A549 (cell line): Measurements from ENCODE around the gene FGFR3. TPM values are rescaled to one million over a fixed set of nuclear protein-coding genes. Genes with fewer than 3 reads are reported as not detected.

Experiments
- ATAC-seq, 2 experiments: fragments of 200-7000 bp in 1 of 2; fragments of >200 bp in 1 of 2; cut with Nextera tagmentation in 1 of 2; cut with Tn5 transposase in 1 of 2; 3 replicates each; pipeline versions ENCODE4 v1.8.0 to v1.9.1; 2018 to 2020; ENCODE audit warnings: mild to moderate bottlenecking in 1 of 2, moderate library complexity in 1 of 2
- CTCF ChIA-PET: fragments of 300-600 bp; sonication (Branson Sonifier 250); formaldehyde crosslinking; extraction: SDS; loops from one replicate; lab custom pipeline; 2021; ENCODE audit warnings: antibody characterized with exemption, inconsistent platforms; lab: Yijun Ruan, JAX
- POLR2A ChIA-PET: fragments of 350-600 bp; formaldehyde crosslinking; extraction: SDS; loops from one replicate; lab custom pipeline; 2021; ENCODE audit warnings: antibody characterized with exemption, inconsistent platforms; lab: Yijun Ruan, JAX
- DNase-seq, 2 experiments: peaks; one replicate each; pipeline versions ENCODE4 v3.0.0 to v3.0.0-alpha.2; 2011 to 2016; ENCODE audit warnings: low read depth in 1 of 2, low spot score in 1 of 2
- FAIRE-seq: peaks from 2 replicates; lab custom pipeline; 2011; peaks lifted over from hg19 to GRCh38; lab: Jason Lieb, UNC
- H3K27ac ChIP-seq, 2 experiments: fragments of >200 bp; sonication (Bioruptor Twin); formaldehyde crosslinking; 3 replicates each; pipeline ENCODE4 v1.5.1; 2016 to 2017
- H3K4me1 ChIP-seq: fragments of >200 bp; sonication (Bioruptor Twin); formaldehyde crosslinking; 3 replicates; pipeline ENCODE4 v1.6.1; 2016
- H3K4me2 ChIP-seq: fragments of >200 bp; sonication (Bioruptor Twin); formaldehyde crosslinking; 3 replicates; pipeline ENCODE4 v1.6.1; 2016
- H3K4me3 ChIP-seq: fragments of >200 bp; sonication (Bioruptor Twin); formaldehyde crosslinking; 3 replicates; pipeline ENCODE4 v1.5.1; 2016
- H3K9me3 ChIP-seq: fragments of >200 bp; sonication (Bioruptor Twin); formaldehyde crosslinking; 3 replicates; pipeline ENCODE4 v1.6.1; 2016
- BHLHE40 ChIP-seq: IDR thresholded peaks from 2 replicates; pipeline ENCODE4 v1.6.1; 2012; ENCODE audit warnings: low read depth, low read length, inconsistent platforms
- CBX8 ChIP-seq: fragments of 200-600 bp; sonication (generic); IDR thresholded peaks from 2 replicates; pipeline ENCODE4 v1.6.1; 2016
- CEBPB ChIP-seq, 2 experiments: fragments of >200 bp in 1 of 2; sonication (Bioruptor Twin) in 1 of 2; formaldehyde crosslinking in 1 of 2; IDR thresholded peaks; 2 replicates each; pipeline ENCODE4 v1.6.1; 2012 to 2016
- E2F6 ChIP-seq: IDR thresholded peaks from 2 replicates; pipeline ENCODE4 v1.6.1; 2012; ENCODE audit warnings: low read depth, borderline replicate concordance
- EP300 ChIP-seq, 2 experiments: fragments of >200 bp; sonication (Bioruptor Twin); formaldehyde crosslinking; IDR thresholded peaks; 2 replicates in 1 of 2; 3 replicates in 1 of 2; pipeline ENCODE4 v1.6.1; 2016 to 2017
- ESRRA ChIP-seq: fragments of 150-350 bp; IDR thresholded peaks from 2 replicates; pipeline ENCODE4 v1.6.1; 2014; ENCODE audit warnings: mild to moderate bottlenecking, low read length, borderline replicate concordance
- FOSB ChIP-seq: fragments of 250-450 bp; sonication (Bioruptor Pico); IDR thresholded peaks from 2 replicates; pipeline ENCODE4 v1.5.0; 2020; ENCODE audit warnings: mild to moderate bottlenecking, moderate library complexity
- FOSL2 ChIP-seq, 2 experiments: fragments of 450-650 bp in 1 of 2; fragments of >200 bp in 1 of 2; sonication (Bioruptor Twin) in 1 of 2; formaldehyde crosslinking; IDR thresholded peaks; 2 replicates each; pipeline versions ENCODE4 v1.5.0 to v1.6.1; 2016 to 2020; ENCODE audit warnings: mild to moderate bottlenecking in 1 of 2, moderate library complexity in 1 of 2
- GATA3 ChIP-seq: IDR thresholded peaks from 2 replicates; pipeline ENCODE4 v1.6.1; 2012; ENCODE audit warnings: borderline replicate concordance
- HDAC2 ChIP-seq: fragments of 200-600 bp; sonication (generic); IDR thresholded peaks from 2 replicates; pipeline ENCODE4 v1.6.1; 2016
- HMGXB4 ChIP-seq: fragments of 250-450 bp; sonication (Bioruptor Pico); IDR thresholded peaks from 2 replicates; pipeline ENCODE4 v1.5.0; 2021; ENCODE audit warnings: mild to moderate bottlenecking, moderate library complexity, borderline replicate concordance
- KDM5A ChIP-seq: fragments of 200-600 bp; sonication (generic); IDR thresholded peaks from 2 replicates; pipeline ENCODE4 v1.6.1; 2016; ENCODE audit warnings: antibody characterized with exemption, mild to moderate bottlenecking
- MAFK ChIP-seq: fragments of 450-650 bp; IDR thresholded peaks from 2 replicates; pipeline ENCODE4 v1.6.1; 2014; ENCODE audit not compliant: partially characterized antibody
- MAX ChIP-seq: IDR thresholded peaks from 2 replicates; pipeline ENCODE4 v1.6.1; 2012
- PHF8 ChIP-seq: fragments of 200-600 bp; sonication (generic); IDR thresholded peaks from 2 replicates; pipeline ENCODE4 v1.6.1; 2016; ENCODE audit warnings: low read depth, mild to moderate bottlenecking, antibody characterized with exemption, moderate library complexity, borderline replicate concordance
- RAD21 ChIP-seq, 2 experiments: fragments of >200 bp in 1 of 2; sonication (Bioruptor Twin) in 1 of 2; formaldehyde crosslinking in 1 of 2; IDR thresholded peaks in 1 of 2; conservative IDR thresholded peaks in 1 of 2; 2 replicates in 1 of 2; 3 replicates in 1 of 2; pipeline ENCODE4 v1.6.1; 2012 to 2018; ENCODE audit warnings: inconsistent platforms in 1 of 2
- SMC3 ChIP-seq: fragments of >200 bp; sonication (Bioruptor Twin); formaldehyde crosslinking; IDR thresholded peaks from 3 replicates; pipeline ENCODE4 v1.6.1; 2018; ENCODE audit warnings: inconsistent platforms
- TFCP2L1 ChIP-seq: fragments of 250-450 bp; sonication (Bioruptor Pico); IDR thresholded peaks from 2 replicates; pipeline ENCODE4 v1.5.0; 2021; ENCODE audit warnings: mild to moderate bottlenecking
- ZFP36 ChIP-seq: fragments of 450-650 bp; IDR thresholded peaks from 2 replicates; pipeline ENCODE4 v1.6.1; 2014; ENCODE audit warnings: borderline replicate concordance; ENCODE audit not compliant: partially characterized antibody
- ZSCAN20 ChIP-seq: fragments of 250-450 bp; sonication (Bioruptor Pico); IDR thresholded peaks from 2 replicates; pipeline ENCODE4 v1.8.0; 2022; ENCODE audit warnings: mild to moderate bottlenecking, moderate library complexity
- WGBS: methylation state at CpG from one replicate; pipeline ENCODE4 v1.1.6; 2017; ENCODE audit errors: missing lambda C conversion rate; 5-methylcytosine and 5-hydroxymethylcytosine counted together
- polyA plus RNA-seq, 4 experiments: library from polyadenylated mRNA; depleted of rRNA in 3 of 4; stranded (reverse); fragments of >200 nt; fragmentation: RNase III in 1 of 4; extraction: RNeasy Plus Mini Kit Qiagen cat#74134 plus additional on column Dnase treatment in 1 of 4; gene quantifications; 2 replicates in 3 of 4; 3 replicates in 1 of 4; pipeline ENCODE4 v1.2.3, GENCODE V29; 2011 to 2017

FGFR3 gene
- polyA plus RNA-seq, 2 of the 4 experiments (the other 2 are of a cell fraction) = 1.9 to 4.8 TPM

- CTCF ChIA-PET = interaction anchor here (0.6 to 13.7 kb wide), 21 partner anchors 7 to 119 kb away, joined by 3 to 227 read pairs (median 8); partner anchors contain the start of gene FGFR3
- TF ChIP-seq RAD21 (conservative IDR thresholded peaks at IDR 0.05 in 1 of 2, IDR thresholded peaks at IDR 0.05 in 1 of 2) (no peak), KDM5A (no peak), MAX (no peak), CEBPB (IDR thresholded peaks at IDR 0.05) (no peak), FOSB (no peak), PHF8 (no peak), HDAC2 (no peak), TFCP2L1 (CRISPR knock-in tag) (no peak), EP300 (IDR thresholded peaks at IDR 0.05) (no peak), MAFK (no peak), SMC3 (no peak), ZSCAN20 (CRISPR knock-in tag) (no peak), E2F6 (no peak), ESRRA (no peak), FOSL2 (IDR thresholded peaks at IDR 0.05) (no peak), FOSL2 (CRISPR knock-in tag; IDR thresholded peaks at IDR 0.05) (no peak), GATA3 (no peak), HMGXB4 (CRISPR knock-in tag) (no peak), CBX8 (no peak)
- WGBS = 82% methylated on average over 6 of the region's 6 CpGs
- no peak for FAIRE-seq
- DNase-seq = no peak
- no peaks in the 10 kb centered on the region for H3K4me1 ChIP-seq
- no peaks in the 10 kb centered on the region for H3K9me3 ChIP-seq
- no peak overlapping the region for H3K4me2 ChIP-seq
- no peak for ATAC-seq
- no peak overlapping the region for H3K27ac ChIP-seq
- H3K4me3 ChIP-seq = no peak overlapping the region
- POLR2A ChIA-PET = no interaction called here
Observed at GRCh38 chr4:1808396-1808795, 15.3 kb downstream of the FGFR3 start.

- Histone ChIP-seq H3K4me2 (no peak overlapping the region), H3K4me1 (no peaks in the 10 kb centered on the region), H3K27ac (no peak overlapping the region), H3K4me3 (no peak overlapping the region), H3K9me3 (no peaks in the 10 kb centered on the region)
- WGBS = 85% methylated on average over 10 of the region's 11 CpGs
- ChIA-PET POLR2A (no interaction called here), CTCF (interaction anchor here (0.6 to 13.7 kb wide), 27 partner anchors 7 to 118 kb away, joined by 3 to 227 read pairs (median 8); partner anchors contain the start of gene FGFR3)
- no peak for FAIRE-seq
- no peak for ATAC-seq
- TF ChIP-seq ZFP36 = peak; percentile 94
- TF ChIP-seq RAD21 (conservative IDR thresholded peaks at IDR 0.05 in 1 of 2, IDR thresholded peaks at IDR 0.05 in 1 of 2) = no peak
- TF ChIP-seq BHLHE40 = no peak
- no peak for TF ChIP-seq PHF8
- DNase-seq = no peak
Observed at GRCh38 chr4:1808851-1809753, 16.0 kb downstream of the FGFR3 start.
